ENCODE data around the gene CLDN7.

DNA sequence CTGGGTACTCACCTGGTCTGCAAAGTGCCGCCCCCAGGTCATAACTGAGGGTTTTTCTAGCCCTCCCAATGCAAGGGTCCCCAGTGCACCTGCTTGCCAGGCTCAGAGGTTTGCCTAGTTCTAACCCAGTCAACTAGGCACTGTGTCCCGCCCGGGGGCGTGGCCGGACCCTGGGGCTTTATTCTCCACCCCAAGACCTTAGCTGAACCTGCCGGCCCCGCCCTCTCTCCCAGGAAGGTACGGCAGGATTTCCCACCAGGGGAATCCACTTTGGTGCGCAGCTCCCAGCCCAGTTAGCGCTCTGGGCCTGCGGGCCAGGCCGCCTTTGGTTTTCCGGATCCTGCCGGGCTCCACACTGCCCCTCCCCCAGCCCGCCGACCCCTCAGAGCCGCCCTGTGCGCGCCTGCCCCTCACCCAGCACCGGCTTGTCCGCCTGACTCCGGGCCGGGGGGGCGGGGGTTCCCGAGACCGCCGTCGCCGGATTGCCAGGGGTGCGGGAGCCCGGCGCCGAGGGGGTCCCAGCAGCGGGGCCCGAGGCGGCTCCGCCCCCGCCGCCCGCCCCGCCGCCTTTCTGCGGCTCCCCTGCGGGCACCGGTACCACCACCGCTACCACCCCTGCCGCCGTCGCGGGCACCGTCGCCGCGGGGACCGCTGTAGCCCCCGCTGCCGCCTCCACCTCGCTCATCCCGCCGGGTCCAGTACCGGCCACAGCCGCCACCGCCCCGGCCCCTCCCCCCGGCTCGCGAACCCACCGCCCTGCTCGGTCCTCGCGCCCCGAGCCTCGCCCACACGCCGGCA lies 31.7 kb upstream of the CLDN7 start:
- TF ChIP-seq EGR1 (IDR thresholded peaks at IDR 0.05; ENCODE audit: low read depth in 2 of 2) (no peak), TAF1 (conservative IDR thresholded peaks at IDR 0.05) (no peak), RAD21 (IDR thresholded peaks at IDR 0.05) (no peak), JUND (IDR thresholded peaks at IDR 0.05) (no peak), GABPA (IDR thresholded peaks at IDR 0.05 in 1 of 2, conservative IDR thresholded peaks at IDR 0.05 in 1 of 2) (no peak), SP1 (IDR thresholded peaks at IDR 0.05) (no peak), FOXA1 (IDR thresholded peaks at IDR 0.05) (no peak), YY1 (IDR thresholded peaks at IDR 0.05) (no peak)
- TF ChIP-seq, protein P1, sequence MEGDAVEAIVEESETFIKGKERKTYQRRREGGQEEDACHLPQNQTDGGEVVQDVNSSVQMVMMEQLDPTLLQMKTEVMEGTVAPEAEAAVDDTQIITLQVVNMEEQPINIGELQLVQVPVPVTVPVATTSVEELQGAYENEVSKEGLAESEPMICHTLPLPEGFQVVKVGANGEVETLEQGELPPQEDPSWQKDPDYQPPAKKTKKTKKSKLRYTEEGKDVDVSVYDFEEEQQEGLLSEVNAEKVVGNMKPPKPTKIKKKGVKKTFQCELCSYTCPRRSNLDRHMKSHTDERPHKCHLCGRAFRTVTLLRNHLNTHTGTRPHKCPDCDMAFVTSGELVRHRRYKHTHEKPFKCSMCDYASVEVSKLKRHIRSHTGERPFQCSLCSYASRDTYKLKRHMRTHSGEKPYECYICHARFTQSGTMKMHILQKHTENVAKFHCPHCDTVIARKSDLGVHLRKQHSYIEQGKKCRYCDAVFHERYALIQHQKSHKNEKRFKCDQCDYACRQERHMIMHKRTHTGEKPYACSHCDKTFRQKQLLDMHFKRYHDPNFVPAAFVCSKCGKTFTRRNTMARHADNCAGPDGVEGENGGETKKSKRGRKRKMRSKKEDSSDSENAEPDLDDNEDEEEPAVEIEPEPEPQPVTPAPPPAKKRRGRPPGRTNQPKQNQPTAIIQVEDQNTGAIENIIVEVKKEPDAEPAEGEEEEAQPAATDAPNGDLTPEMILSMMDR (IDR thresholded peaks at IDR 0.05; ENCODE audit: low read depth, low read length, missing input control): no peak
- TF ChIP-seq, protein P2, sequence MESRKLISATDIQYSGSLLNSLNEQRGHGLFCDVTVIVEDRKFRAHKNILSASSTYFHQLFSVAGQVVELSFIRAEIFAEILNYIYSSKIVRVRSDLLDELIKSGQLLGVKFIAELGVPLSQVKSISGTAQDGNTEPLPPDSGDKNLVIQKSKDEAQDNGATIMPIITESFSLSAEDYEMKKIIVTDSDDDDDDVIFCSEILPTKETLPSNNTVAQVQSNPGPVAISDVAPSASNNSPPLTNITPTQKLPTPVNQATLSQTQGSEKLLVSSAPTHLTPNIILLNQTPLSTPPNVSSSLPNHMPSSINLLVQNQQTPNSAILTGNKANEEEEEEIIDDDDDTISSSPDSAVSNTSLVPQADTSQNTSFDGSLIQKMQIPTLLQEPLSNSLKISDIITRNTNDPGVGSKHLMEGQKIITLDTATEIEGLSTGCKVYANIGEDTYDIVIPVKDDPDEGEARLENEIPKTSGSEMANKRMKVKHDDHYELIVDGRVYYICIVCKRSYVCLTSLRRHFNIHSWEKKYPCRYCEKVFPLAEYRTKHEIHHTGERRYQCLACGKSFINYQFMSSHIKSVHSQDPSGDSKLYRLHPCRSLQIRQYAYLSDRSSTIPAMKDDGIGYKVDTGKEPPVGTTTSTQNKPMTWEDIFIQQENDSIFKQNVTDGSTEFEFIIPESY (IDR thresholded peaks at IDR 0.05): no peak
- TF ChIP-seq, protein P3, sequence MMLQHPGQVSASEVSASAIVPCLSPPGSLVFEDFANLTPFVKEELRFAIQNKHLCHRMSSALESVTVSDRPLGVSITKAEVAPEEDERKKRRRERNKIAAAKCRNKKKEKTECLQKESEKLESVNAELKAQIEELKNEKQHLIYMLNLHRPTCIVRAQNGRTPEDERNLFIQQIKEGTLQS (IDR thresholded peaks at IDR 0.05): no peak
- TF ChIP-seq, protein P4, sequence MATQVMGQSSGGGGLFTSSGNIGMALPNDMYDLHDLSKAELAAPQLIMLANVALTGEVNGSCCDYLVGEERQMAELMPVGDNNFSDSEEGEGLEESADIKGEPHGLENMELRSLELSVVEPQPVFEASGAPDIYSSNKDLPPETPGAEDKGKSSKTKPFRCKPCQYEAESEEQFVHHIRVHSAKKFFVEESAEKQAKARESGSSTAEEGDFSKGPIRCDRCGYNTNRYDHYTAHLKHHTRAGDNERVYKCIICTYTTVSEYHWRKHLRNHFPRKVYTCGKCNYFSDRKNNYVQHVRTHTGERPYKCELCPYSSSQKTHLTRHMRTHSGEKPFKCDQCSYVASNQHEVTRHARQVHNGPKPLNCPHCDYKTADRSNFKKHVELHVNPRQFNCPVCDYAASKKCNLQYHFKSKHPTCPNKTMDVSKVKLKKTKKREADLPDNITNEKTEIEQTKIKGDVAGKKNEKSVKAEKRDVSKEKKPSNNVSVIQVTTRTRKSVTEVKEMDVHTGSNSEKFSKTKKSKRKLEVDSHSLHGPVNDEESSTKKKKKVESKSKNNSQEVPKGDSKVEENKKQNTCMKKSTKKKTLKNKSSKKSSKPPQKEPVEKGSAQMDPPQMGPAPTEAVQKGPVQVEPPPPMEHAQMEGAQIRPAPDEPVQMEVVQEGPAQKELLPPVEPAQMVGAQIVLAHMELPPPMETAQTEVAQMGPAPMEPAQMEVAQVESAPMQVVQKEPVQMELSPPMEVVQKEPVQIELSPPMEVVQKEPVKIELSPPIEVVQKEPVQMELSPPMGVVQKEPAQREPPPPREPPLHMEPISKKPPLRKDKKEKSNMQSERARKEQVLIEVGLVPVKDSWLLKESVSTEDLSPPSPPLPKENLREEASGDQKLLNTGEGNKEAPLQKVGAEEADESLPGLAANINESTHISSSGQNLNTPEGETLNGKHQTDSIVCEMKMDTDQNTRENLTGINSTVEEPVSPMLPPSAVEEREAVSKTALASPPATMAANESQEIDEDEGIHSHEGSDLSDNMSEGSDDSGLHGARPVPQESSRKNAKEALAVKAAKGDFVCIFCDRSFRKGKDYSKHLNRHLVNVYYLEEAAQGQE (IDR thresholded peaks at IDR 0.05): no peak
- TF ChIP-seq, protein P5, sequence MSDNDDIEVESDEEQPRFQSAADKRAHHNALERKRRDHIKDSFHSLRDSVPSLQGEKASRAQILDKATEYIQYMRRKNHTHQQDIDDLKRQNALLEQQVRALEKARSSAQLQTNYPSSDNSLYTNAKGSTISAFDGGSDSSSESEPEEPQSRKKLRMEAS (IDR thresholded peaks at IDR 0.05): no peak

Measured in liver (tissue), 3 donors.